Embryonic facial prominence (tissue), 1 donor: ENCODE results near the gene MAT2A.
A peak's percentile ranks its signal among the peaks of the same experiment; 100 is the strongest.
"Not testable (repeated sequence)": the region's sequence is repeated elsewhere in the genome, so short reads cannot be mapped to it uniquely, and the experiment has no call there.

Experiments used
- DNase-seq: peaks from one replicate; pipeline ENCODE4 v3.0.0-alpha.2; 2016; ENCODE audit errors: extremely low spot score

MAT2A gene

DNA sequence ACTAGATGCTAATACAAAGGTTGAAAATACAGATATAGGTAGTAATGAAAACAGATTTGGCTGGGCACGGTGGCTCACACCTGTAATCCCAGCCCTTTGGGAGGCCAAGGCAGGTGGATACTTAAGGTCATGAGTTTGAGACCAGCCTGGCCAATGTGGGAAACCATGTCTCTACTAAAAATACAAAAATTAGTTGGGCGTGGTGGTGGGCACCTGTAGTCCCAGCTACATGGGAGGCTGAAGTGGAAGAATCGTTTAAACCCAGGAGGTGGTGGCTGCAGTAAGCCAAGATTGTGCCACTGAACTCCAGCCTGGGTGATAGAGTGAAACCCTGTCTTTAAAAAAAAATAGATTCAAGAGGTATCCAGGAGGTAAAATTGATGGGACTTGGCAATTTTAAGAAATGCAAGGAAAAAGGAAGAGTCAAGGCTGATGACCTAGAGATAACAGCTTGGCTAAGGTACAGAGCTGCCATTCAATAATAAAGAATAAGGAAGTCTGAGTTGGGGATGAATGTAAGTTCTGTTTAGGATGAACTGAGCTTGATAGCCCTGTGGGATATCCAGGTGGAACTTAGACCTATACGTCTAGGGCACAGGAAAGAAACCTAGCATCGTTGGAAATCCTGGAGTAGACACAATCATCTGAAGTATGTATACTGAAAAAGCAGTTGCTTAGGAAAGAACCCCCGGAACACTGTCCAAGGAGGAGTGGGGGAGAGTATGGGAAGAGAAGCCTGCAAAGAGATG is 9.1 kb downstream of the MAT2A start:
- DNase-seq, result no peak

DNA sequence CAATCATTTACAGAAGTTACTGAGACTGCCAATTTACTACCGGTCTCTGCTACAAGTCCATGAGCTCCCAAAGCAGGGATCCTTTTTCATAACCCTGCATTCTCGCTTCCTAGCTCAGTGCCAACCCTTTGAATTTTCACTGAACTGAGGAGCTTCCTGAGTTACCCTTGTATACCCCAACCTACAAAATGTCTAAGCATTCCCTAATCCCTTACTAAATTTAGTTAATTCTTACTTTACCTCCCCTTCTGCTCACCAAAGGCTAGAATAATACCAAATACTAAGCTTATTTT is 9.6 kb downstream of the MAT2A start:
- DNase-seq, result no peak

DNA sequence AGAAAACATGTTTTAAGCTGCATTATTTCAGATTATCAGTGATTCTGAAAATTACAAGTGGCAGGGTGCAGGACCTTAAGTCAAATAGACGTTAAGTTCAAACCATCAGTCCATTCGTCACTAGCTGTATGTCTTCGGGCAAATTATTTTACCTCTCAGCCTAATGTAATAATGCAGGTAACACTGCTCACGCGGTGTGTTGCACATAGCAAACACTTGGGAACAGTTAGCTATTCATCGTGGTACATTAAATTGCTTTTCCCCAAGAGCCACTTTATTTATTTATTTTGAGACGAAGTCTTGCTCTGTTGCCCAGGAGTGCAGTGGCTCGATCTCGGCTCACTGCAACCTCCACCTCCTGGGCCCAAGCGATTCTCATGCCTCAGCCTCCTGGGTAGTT is 10.1 kb downstream of the MAT2A start:
- DNase-seq, result no peak

DNA sequence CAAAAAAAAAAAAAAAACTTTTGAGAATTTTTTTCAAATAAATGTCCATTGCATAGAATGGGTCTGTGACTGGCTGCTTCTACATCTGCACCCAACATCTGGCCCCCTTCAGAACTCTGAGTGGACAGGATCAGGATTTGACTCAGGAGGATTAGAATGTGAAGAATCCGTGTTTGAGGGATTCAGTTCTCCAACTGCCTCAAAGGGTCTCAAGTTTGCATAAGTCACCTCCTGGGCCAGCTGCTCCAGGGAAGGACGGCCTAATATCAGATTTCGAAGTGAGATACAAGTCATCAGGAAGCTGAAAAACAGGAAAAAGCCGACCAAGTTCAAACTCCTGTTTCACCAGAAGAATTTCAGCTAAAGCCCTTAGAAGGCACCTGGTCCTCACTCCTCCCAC is 10.9 kb downstream of the MAT2A start:
- no peak for DNase-seq

- no peak for DNase-seq
Measured at GRCh38 chr2:85550486-85550885, 11.5 kb downstream of the MAT2A start.

DNA sequence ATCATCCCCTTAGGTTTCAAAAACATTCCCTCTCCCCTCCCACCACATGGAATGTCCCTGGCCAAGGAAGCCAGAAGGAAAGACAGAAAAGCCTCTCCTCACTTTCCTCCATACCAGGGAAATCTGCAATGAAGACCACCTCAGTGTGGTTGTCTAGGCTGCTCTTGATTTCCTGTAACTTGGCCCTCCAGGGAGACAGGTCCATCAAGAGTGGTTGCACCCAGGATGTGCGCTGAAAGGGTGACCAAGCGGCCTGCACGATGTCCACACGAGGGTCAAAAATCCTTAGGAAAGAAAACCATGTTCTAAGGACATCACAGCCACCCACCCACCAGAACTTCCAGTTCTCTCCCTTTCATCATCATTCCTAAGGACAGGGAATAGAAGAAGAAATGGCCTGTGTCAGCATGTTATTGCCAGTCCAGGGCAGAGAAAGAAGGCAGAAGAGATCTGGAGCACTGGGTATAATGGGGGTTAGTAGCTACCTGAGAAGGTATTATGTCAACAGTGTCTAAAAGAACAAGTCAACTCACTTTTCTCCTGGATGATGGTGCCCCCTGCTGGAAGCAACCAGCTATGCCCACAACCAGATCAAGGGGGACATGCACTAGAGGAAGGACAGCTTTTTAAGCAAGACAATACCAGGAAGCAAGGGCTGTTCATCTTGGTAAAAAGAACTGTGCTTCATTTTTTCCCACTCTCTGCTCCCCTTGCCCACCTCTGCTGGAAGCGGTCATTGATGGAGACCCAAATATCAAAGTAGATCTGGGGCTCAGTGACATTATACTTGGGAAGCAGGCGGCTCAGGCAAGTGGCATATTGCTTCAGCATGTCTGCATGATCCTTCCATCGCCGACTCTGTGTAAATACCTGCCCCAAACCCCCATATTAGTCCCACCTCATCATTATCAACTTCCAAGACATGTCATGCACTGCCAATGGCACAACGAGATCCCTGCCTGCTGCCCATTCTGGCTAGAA is 13.0 kb downstream of the MAT2A start:
- peak; percentile 29 for DNase-seq

GRCh38 chr2:85553184-85553583 is 14.2 kb downstream of the MAT2A start:
- no peak for DNase-seq

DNA sequence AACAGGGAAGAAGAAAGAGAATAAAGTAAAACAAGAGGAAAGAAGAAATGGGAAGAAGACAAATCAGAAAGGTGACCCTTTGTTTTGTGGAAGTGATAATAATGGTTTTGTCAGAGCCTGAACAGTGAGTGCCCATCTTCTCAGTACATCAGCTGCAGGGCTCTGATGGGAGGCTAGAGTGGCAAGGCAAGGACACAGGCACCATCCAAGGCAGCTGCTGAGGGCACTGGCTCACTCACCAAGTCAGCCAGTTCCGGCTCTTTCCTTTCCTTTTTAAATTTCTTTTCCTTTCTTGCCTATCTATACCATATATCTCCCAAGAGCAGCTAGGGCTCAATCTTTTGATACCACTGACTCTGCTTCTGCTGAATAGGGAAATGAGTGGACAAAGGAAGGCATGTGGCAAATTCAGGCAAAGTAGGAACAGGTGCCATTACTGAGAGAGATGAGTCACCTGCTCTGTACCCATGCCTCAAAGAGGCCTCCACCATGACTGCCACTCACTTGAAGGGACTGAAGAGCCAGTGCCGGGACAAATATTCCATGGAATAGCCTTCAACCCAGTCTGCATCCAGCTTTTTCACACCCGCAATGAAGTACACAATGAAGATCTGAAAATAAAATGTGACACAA is 16.1 kb downstream of the MAT2A start:
- DNase-seq, result no peak

- DNase-seq, result no peak
Measured at GRCh38 chr2:85557130-85557529, 18.2 kb downstream of the MAT2A start.

DNA sequence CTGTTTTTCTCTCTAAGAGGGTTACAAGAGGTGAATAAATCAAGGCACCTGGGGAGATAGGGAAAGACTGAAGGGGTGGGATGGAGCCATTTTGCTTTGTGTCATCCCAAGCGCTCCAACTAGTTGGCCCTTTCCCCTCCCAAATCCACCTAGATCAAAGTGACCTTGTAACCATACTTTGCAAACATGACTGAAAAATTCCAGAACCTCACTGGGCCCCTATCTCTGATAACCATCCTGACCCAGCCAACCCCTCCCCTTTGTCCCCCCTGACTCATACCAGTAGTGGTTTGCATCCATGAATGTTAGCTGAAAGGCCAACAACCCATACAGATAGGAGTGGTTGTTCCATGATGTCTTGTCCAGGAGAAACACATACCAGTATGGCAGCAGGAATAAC is 19.2 kb downstream of the MAT2A start:
- no peak for DNase-seq

DNA sequence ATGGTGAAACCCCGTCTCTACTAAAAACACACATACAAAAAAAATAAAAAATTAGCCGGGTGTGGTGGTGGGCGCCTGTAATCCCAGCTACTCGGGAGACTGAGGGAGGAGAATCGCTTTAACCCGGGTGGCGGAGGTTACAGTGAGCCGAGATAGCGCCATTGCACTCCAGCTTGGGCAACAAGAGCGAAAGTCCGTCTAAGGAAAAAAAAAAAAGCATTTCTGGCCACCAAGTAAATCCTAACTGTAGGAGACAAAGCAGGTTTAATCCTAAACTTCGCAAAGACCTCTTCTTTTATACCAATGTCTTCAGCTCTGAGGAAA is 21.4 kb downstream of the MAT2A start:
- not testable (repeated sequence) for DNase-seq

DNA sequence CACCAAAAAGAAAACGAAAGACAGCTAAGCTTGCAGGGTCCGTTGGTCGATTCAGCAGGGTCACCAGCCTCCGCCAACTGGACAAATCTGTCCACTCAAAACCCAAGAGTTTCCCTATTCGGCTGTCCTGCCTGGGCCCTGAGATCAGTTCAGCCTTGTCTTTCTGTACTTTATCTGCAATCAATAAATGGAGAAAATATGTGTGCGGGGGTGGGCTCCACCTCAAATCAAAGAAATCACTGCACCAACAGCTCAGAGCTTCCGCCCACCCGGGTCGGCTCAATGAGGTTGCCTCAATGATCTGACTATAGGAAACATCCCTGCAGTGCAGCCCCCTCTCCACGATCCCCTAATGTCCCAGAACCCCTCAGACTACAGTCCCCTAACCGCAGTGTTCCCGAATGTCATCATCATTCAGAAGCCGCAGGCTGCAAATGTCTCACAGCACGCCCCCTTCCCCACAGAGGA is 21.9 kb downstream of the MAT2A start:
- DNase-seq, result no peak

- peak; percentile 90 for DNase-seq
Measured at GRCh38 chr2:85561280-85562212, 22.6 kb downstream of the MAT2A start, which contains the start of gene GGCX. GGCX (minus strand) TSS chr2:85561493; CDS start chr2:85561428, 65 bp downstream.

DNA sequence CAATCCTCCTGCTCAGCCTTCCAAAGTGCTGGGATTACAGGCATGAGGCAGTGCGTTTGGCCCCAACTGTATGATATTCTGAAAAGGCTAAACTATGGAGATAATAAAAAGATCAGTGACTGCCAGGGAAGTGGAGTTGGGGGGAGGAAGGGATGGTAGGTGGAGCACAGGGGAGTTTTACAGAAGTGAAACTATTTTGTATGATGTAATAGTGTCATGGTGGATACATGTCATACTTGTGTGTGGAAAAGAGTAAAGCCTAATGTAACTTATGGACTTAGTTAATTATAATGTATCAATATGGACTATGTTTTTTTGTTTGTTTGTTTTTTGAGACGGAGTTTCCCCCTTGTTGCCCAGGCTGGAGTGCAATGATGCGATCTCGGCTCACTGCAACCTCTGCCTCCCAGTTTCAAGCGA is 25.2 kb downstream of the MAT2A start:
- no peak for DNase-seq

GRCh38 chr2:85566265-85566664 is 27.3 kb downstream of the MAT2A start:
- no peak for DNase-seq

- DNase-seq, result no peak
Measured at GRCh38 chr2:85575739-85576138, 36.8 kb downstream of the MAT2A start.

GRCh38 chr2:85577063-85577385 is 38.1 kb downstream of the MAT2A start:
- no peak for DNase-seq

GRCh38 chr2:85577386-85578242 is 38.6 kb downstream of the MAT2A start, which contains the start of gene VAMP8:
VAMP8 (plus strand) TSS chr2:85577586; CDS start chr2:85577647, 61 bp downstream.
- DNase-seq, result no peak

DNA sequence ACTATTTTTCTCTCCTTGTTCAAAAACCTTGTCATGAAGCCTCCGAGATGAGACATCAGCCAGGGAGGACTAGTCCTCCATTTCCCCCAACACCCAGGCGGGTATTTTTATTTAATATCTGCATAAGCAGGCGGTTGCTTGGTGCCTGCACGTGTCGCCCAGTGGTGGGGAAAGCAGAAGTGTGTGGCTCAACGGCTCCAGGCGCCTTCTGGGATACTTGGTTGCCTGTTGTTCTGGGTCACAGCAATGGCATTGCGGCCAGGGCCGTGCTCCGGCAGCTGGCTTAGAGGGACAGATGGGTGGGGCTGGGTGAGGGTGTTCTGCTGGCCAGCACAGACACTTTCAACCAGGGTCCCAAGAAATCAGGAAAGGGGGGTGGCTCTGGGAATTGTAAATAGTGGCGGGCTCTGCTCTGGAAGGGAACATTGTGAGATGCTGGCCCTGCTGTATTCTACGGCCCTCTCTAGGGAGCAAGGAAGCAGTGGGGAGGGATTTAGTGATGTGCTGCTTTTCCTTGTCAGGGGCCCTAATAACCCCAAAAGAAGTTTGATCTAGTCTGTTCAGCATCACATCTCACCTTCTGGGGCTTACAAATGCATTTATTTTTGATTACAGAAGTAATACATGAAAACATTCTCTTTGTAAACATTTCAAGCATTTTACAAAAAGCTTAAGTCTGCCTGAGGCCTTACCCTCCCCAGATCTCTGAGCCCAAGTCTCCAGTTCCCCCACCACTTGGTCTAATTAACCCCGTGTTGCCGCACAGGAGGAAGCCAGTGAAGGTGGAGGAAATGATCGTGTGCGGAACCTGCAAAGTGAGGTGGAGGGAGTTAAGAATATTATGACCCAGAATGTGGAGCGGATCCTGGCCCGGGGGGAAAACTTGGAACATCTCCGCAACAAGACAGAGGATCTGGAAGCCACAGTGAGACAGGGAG is 39.5 kb downstream of the MAT2A start:
- no peak for DNase-seq
